Measurements from ENCODE around the gene RPS6KA4. TPM values are rescaled to one million over a fixed set of nuclear protein-coding genes. Genes with fewer than 3 reads are reported as not detected.
A peak's percentile ranks its signal among the peaks of the same experiment; 100 is the strongest.

The RPS6KA4 gene
- total and polyA plus RNA-seq, 2 of the 13 experiments (the other 11 are each of a cell fraction or from before 2014, with no cell fraction given) = 8.9 to 14.2 TPM

DNA sequence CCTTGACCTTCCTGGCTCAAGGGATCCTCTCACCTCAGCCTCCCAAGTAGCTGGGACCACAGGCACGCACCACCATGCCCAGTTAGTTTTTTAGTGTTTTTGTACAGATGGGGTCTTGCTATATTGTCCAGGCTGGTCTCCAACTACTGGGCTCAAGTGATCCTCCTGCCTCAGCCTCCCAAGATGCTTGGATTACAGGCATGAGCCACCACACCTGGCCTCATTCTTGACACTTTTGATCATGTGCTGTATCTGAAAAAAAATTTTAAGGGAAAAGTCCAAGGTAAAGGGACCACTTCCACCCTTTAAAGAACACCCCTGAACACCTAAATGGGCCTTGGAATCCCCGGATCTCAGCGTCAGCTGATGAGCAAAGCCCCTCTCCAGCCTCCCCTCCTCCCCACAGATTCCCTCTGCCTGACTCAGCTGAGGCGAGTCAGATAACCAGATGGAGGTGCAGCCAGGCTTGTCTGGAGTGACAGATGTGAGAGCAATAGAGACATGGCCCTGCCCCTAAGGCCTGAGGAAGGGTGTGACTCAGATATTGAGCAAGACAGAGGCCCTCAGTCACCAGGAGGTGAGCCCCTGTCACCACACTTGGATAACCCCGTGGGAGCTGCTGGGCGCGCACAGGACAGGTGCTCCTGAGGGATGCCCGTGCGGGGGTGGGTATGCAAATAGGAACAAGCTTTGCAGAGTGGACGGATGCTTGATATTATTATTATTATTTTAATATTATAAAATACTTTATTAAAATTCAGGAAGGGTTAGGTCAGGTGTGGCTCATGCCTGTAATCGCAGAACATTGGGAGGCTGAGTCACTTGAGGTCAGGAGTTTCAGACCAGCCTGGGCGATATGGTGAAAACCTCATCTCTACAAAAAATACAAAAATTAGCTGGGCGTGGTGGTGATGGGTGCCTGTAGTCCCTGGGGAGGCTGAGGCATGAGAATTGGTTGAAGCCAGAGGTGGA lies 23.9 kb upstream of the RPS6KA4 start:
- in situ Hi-C loops (cut with HindIII; ENCODE audit: extremely low pct_ligation_motif_present, low pct_unique_long_range_greater_than_20kb) = no loop called here
- CTCF ChIA-PET (ENCODE audit: low intra/inter-chr PET ratio, low total read pairs) = no interaction called here
- Histone ChIP-seq H3K9ac (ENCODE audit: insufficient read depth, low read depth, low read length) (no peak overlapping the region), H3K36me3 (replicated peaks in 1 of 2; ENCODE audit: control insufficient read depth in 1 of 2, insufficient read depth in 2 of 2, low read length in 2 of 2) (no peaks in the 10 kb centered on the region), H4K20me1 (ENCODE audit: insufficient read depth, low read length) (no peaks in the 10 kb centered on the region), H3K4me3 (replicated peaks in 1 of 3; ENCODE audit: insufficient read depth in 1 of 3, low read depth in 2 of 3, low read length in 3 of 3) (no peak overlapping the region), H3K4me1 (ENCODE audit: insufficient read depth, low read length) (peaks cover 22% of the 10 kb centered on the region), H3K4me2 (ENCODE audit: low read depth, low read length) (no peak overlapping the region), H2AFZ (ENCODE audit: low read length) (no peak overlapping the region), H3K79me2 (ENCODE audit: insufficient read depth, low read length) (no peaks in the 10 kb centered on the region), H3K27ac (ENCODE audit: extremely low read length, insufficient read depth, low read length) (no peak overlapping the region), H3K9me3 (ENCODE audit: low read length) (no peaks in the 10 kb centered on the region), H3K27me3 (ENCODE audit: control insufficient read depth in 1 of 2, insufficient read depth in 2 of 2, low read length in 2 of 2) (peaks cover 3 to 21% of the 10 kb centered on the region in 2 experiments; a peak in 4 of 5 replicates)
- DNase-seq (ENCODE audit: low spot score) (peak; percentile 85), FAIRE-seq (no peak), ATAC-seq (peak; percentile 74)
- POLR2A ChIA-PET = interaction anchor here (0.7 to 1.2 kb wide), 2 partner anchors 18 to 25 kb away, joined by 3 to 7 read pairs; partner anchors contain the start of genes PRDX5 and TRMT112
- WGBS (ENCODE audit: low lambda C conversion rate) = 11% methylated on average over 12 of the region's 13 CpGs
- no TSS peak for BruUV-seq (replicated peaks)
- intact Hi-C loops (cut with micrococcal nuclease; ENCODE audit: unreplicated experiment) = no loop called here
- no peak for TF ChIP-seq SMARCC2 (IDR thresholded peaks at IDR 0.05)
- peak; percentile 38 for TF ChIP-seq XRCC5 (optimal IDR thresholded peaks at IDR 0.05; ENCODE audit: low read length)
- TF ChIP-seq CEBPG (CRISPR knock-in tag; IDR thresholded peaks at IDR 0.05) = peak; percentile 79
- TF ChIP-seq PRDM4 (CRISPR knock-in tag; IDR thresholded peaks at IDR 0.05; ENCODE audit: borderline replicate concordance) = no peak
- 0 out of 2 replicates have a peak, but pooled peaks have one; percentile 13 for TF ChIP-seq RARA (CRISPR knock-in tag; IDR thresholded peaks at IDR 0.05)
- 0 out of 2 replicates have a peak, but pooled peaks have one; percentile 26 for TF ChIP-seq CREB1 (IDR thresholded peaks at IDR 0.05)
- TF ChIP-seq CREB1 (CRISPR knock-in tag; IDR thresholded peaks at IDR 0.05) = no peak
- TF ChIP-seq, protein P1, sequence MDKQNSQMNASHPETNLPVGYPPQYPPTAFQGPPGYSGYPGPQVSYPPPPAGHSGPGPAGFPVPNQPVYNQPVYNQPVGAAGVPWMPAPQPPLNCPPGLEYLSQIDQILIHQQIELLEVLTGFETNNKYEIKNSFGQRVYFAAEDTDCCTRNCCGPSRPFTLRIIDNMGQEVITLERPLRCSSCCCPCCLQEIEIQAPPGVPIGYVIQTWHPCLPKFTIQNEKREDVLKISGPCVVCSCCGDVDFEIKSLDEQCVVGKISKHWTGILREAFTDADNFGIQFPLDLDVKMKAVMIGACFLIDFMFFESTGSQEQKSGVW (CRISPR knock-in tag; IDR thresholded peaks at IDR 0.05; ENCODE audit: borderline replicate concordance) = no peak
- TF ChIP-seq ZBTB42 (CRISPR knock-in tag; IDR thresholded peaks at IDR 0.05) = no peak
- no peak for TF ChIP-seq PHF21A (CRISPR knock-in tag; IDR thresholded peaks at IDR 0.05)
- TF ChIP-seq TRIM24 (CRISPR knock-in tag; IDR thresholded peaks at IDR 0.05) = no peak
- peak; percentile 65 for TF ChIP-seq SAP130 (CRISPR knock-in tag; IDR thresholded peaks at IDR 0.05; ENCODE audit: low read depth)
- no peak for TF ChIP-seq ELF1 (CRISPR knock-in tag; IDR thresholded peaks at IDR 0.05)
- 0 out of 2 replicates have a peak, but pooled peaks have one; percentile 24 for TF ChIP-seq MAZ (IDR thresholded peaks at IDR 0.05; ENCODE audit: borderline replicate concordance, low read depth, low read length)
- TF ChIP-seq MAZ (CRISPR knock-in tag; IDR thresholded peaks at IDR 0.05; ENCODE audit: low read depth) = no peak
- no peak for TF ChIP-seq MTA1 (CRISPR knock-in tag; IDR thresholded peaks at IDR 0.05; ENCODE audit: borderline replicate concordance)
- no peak for TF ChIP-seq ZBTB3 (CRISPR knock-in tag; IDR thresholded peaks at IDR 0.05; ENCODE audit: borderline replicate concordance, low read depth)
- no peak for TF ChIP-seq ZNF281 (CRISPR knock-in tag; IDR thresholded peaks at IDR 0.05; ENCODE audit: borderline replicate concordance)
- no peak for TF ChIP-seq ZSCAN22 (CRISPR knock-in tag; IDR thresholded peaks at IDR 0.05)
